Central memory CD4-positive, alpha-beta T cell (primary cell): ENCODE data around the gene KNDC1.
"Not testable (repeated sequence)": the region's sequence is repeated elsewhere in the genome, so short reads cannot be mapped to it uniquely, and the experiment has no call there.

Source experiments
- DNase-seq: peaks from one replicate; pipeline ENCODE4 v3.0.0; 2022
- total RNA-seq, 3 experiments: gene quantifications; one replicate each; lab custom pipeline; 2026; lab: John Stamatoyannopoulos, UW

The KNDC1 gene
- 0.25 to 0.60 (median 0.39) reads per million in 3 experiments for total RNA-seq

- DNase-seq = no peak
Measured at GRCh38 chr10:133159950-133160825, at the start of gene KNDC1. Gene KNDC1 (plus strand): TSS chr10:133160219. CDS start chr10:133160468, 249 bp downstream.

- DNase-seq = no peak
Measured at GRCh38 chr10:133110609-133111275, 49.3 kb upstream of the KNDC1 start.

- DNase-seq = not testable (repeated sequence)
Measured at GRCh38 chr10:133111640-133112039, 48.4 kb upstream of the KNDC1 start.

GRCh38 chr10:133113146-133113830, 46.7 kb upstream of the KNDC1 start:
- no peak for DNase-seq

GRCh38 chr10:133113847-133114246, 46.2 kb upstream of the KNDC1 start:
- DNase-seq = no peak

- DNase-seq = no peak
Measured at GRCh38 chr10:133114251-133114650, 45.8 kb upstream of the KNDC1 start.

GRCh38 chr10:133114726-133115452, 45.1 kb upstream of the KNDC1 start:
- no peak for DNase-seq

GRCh38 chr10:133115453-133115842, 44.6 kb upstream of the KNDC1 start:
- DNase-seq = no peak

- no peak for DNase-seq
Measured at GRCh38 chr10:133115976-133116375, 44.0 kb upstream of the KNDC1 start.

- DNase-seq = no peak
Measured at GRCh38 chr10:133116455-133116854, 43.6 kb upstream of the KNDC1 start.

GRCh38 chr10:133117036-133117687, 42.9 kb upstream of the KNDC1 start:
- no peak for DNase-seq

GRCh38 chr10:133117688-133118071, 42.3 kb upstream of the KNDC1 start:
- no peak for DNase-seq

- no peak for DNase-seq
Measured at GRCh38 chr10:133121479-133121878, 38.5 kb upstream of the KNDC1 start.

- DNase-seq = no peak
Measured at GRCh38 chr10:133122171-133122935, 37.7 kb upstream of the KNDC1 start.

- DNase-seq = no peak
Measured at GRCh38 chr10:133123050-133123745, 36.8 kb upstream of the KNDC1 start.

- DNase-seq = no peak
Measured at GRCh38 chr10:133123746-133124356, 36.2 kb upstream of the KNDC1 start.

- DNase-seq = no peak
Measured at GRCh38 chr10:133124357-133125211, 35.4 kb upstream of the KNDC1 start.

- DNase-seq = no peak
Measured at GRCh38 chr10:133125901-133126300, 34.1 kb upstream of the KNDC1 start.
